Nephron (organoid): ENCODE measurements around the gene ARL4A.
A peak's percentile ranks its signal among the peaks of the same experiment; 100 is the strongest.

ENCODE experiments used
- H3K27ac Mint-ChIP-seq, 3 experiments: 2 replicates each; pipeline ENCODE4 v1.8.0; 2020; ENCODE audit warnings: mixed read lengths in 3 of 3, mild to moderate bottlenecking in 2 of 3, moderate library complexity in 1 of 3
- H3K27me3 Mint-ChIP-seq: 2 replicates; pipeline ENCODE4 v1.8.0; 2021; ENCODE audit warnings: low read depth, mild to moderate bottlenecking, moderate library complexity, mixed read lengths
- H3K36me3 Mint-ChIP-seq: 2 replicates; pipeline ENCODE4 v1.8.0; 2020; ENCODE audit warnings: low read depth, mixed read lengths
- H3K4me1 Mint-ChIP-seq: 2 replicates; pipeline ENCODE4 v1.8.0; 2020; ENCODE audit warnings: mixed read lengths
- H3K4me3 Mint-ChIP-seq, 3 experiments: 2 replicates each; pipeline ENCODE4 v1.8.0; 2020; ENCODE audit warnings: mild to moderate bottlenecking in 3 of 3, mixed read lengths in 3 of 3, moderate library complexity in 2 of 3
- H3K9me3 Mint-ChIP-seq: 2 replicates; pipeline ENCODE4 v1.8.0; 2020; ENCODE audit warnings: mixed read lengths
- CTCF ChIP-seq, 3 experiments: fragments of 200-600 bp; sonication (generic); IDR thresholded peaks; one replicate each; pipeline ENCODE4 v1.5.0; 2021; ENCODE audit warnings: antibody characterized with exemption in 3 of 3; ENCODE audit not compliant: unreplicated experiment in 3 of 3

ARL4A gene

GRCh38 chr7:12695965-12696364, 8.5 kb downstream of the ARL4A start:
- Mint-ChIP-seq H3K9me3 (peaks cover 8% of the 10 kb centered on the region), H3K36me3 (peaks cover 11% of the 10 kb centered on the region), H3K27me3 (no peaks in the 10 kb centered on the region), H3K27ac (no peak overlapping the region), H3K4me3 (no peak overlapping the region), H3K4me1 (peaks cover 6% of the 10 kb centered on the region)
- TF ChIP-seq CTCF (IDR thresholded peaks at IDR 0.05; ENCODE audit: unreplicated experiment in 3 of 3) = no peak

DNA sequence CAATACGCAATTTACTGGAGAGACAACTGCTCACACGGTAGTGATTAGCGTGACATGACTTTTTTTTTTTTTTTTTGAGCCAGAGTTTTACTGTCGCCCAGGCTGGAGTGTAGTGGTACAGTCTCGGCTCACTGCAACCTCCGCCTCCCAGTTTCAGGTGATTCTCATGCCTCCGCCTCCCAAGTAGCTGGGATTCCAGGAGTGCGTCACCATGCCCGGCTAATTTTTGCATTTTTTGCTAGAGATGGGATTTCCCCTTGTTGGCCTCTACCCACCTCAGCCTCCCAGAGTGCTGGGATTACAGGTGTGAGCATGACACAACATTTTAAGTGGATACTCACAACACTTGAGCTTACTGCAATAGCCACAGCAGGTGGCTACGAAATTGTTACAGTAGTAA, 11.9 kb downstream of the ARL4A start:
- Mint-ChIP-seq H3K4me3 (no peak overlapping the region), H3K9me3 (peaks cover 23% of the 10 kb centered on the region), H3K27ac (no peak overlapping the region), H3K36me3 (peaks cover 17% of the 10 kb centered on the region), H3K4me1 (no peaks in the 10 kb centered on the region), H3K27me3 (no peaks in the 10 kb centered on the region)
- no peak for TF ChIP-seq CTCF (IDR thresholded peaks at IDR 0.05; ENCODE audit: unreplicated experiment in 3 of 3)

DNA sequence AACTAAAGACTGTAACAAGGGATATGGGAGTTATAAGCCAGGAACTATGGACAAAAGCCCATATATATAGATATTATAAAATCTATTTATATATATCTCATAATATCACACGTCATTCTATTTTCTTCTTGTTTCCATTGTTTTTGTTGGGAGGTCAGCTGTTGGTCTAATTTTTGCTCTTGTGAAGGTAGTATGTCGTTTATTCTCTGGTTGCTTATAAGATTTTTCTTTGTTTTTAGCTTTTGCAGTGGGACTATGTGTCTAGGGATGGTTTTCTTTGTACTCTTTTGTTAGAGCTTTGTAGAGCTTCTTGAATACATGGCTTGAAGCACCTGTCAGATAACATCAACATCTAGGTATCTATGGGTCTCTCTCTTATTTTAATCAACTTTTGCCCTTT, 14.0 kb downstream of the ARL4A start:
- Mint-ChIP-seq H3K9me3 (peaks cover 23% of the 10 kb centered on the region), H3K27me3 (no peaks in the 10 kb centered on the region), H3K36me3 (peaks cover 17% of the 10 kb centered on the region), H3K4me3 (no peak overlapping the region), H3K4me1 (peaks cover 1% of the 10 kb centered on the region), H3K27ac (no peak overlapping the region)
- TF ChIP-seq CTCF (IDR thresholded peaks at IDR 0.05; ENCODE audit: unreplicated experiment in 3 of 3) = no peak

GRCh38 chr7:12703881-12704280, 16.4 kb downstream of the ARL4A start:
- Mint-ChIP-seq H3K36me3 (peaks cover 17% of the 10 kb centered on the region), H3K4me3 (no peak overlapping the region), H3K9me3 (peaks cover 23% of the 10 kb centered on the region), H3K27ac (no peak overlapping the region), H3K4me1 (peaks cover 6% of the 10 kb centered on the region), H3K27me3 (no peaks in the 10 kb centered on the region)
- TF ChIP-seq CTCF (IDR thresholded peaks at IDR 0.05; ENCODE audit: unreplicated experiment in 3 of 3) = no peak

GRCh38 chr7:12705878-12706277, 18.4 kb downstream of the ARL4A start:
- Mint-ChIP-seq H3K27me3 (no peaks in the 10 kb centered on the region), H3K36me3 (peaks cover 6% of the 10 kb centered on the region), H3K4me1 (peaks cover 6% of the 10 kb centered on the region), H3K27ac (no peak overlapping the region), H3K9me3 (peaks cover 15% of the 10 kb centered on the region), H3K4me3 (no peak overlapping the region)
- no peak for TF ChIP-seq CTCF (IDR thresholded peaks at IDR 0.05; ENCODE audit: unreplicated experiment in 3 of 3)

GRCh38 chr7:12706900-12707536, 19.6 kb downstream of the ARL4A start:
- Mint-ChIP-seq H3K9me3 (peaks cover 7% of the 10 kb centered on the region), H3K27me3 (no peaks in the 10 kb centered on the region), H3K4me3 (no peak overlapping the region), H3K27ac (peak overlapping the region in 1 of 3 experiments; percentile 24), H3K4me1 (peaks cover 6% of the 10 kb centered on the region), H3K36me3 (no peaks in the 10 kb centered on the region)
- no peak for TF ChIP-seq CTCF (IDR thresholded peaks at IDR 0.05; ENCODE audit: unreplicated experiment in 3 of 3)
